Measurements from ENCODE around the gene CARTPT.

Gene CARTPT

GRCh38 chr5:71719063-71719964 is at the start of gene CARTPT:
Gene CARTPT (plus strand): TSS chr5:71719275. CDS start chr5:71719294, 19 bp downstream.
- no peak for DNase-seq

- DNase-seq = no peak
Observed at GRCh38 chr5:71677977-71678376, 41.1 kb upstream of the CARTPT start.

GRCh38 chr5:71679714-71680113 is 39.4 kb upstream of the CARTPT start:
- no peak for DNase-seq

DNA sequence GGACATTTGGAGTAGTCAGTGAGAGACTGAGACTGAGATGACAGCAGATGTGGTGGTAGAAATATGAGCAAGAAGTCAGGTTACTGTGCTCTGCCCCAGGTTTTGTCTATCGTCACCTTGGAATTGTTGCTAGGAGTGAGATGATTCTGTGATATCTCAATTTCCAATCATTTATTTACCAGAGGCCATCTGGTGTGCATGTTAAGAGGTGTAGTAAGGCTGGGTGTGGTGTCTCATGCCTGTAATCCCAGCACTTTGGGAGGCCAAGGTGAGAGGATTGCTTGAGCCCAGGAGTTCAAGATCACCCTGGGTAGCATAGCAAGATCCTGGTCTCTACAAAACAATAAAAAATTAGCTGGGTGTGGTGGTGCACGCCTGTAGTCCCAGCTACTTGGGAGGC is 38.6 kb upstream of the CARTPT start:
- no peak for DNase-seq

DNA sequence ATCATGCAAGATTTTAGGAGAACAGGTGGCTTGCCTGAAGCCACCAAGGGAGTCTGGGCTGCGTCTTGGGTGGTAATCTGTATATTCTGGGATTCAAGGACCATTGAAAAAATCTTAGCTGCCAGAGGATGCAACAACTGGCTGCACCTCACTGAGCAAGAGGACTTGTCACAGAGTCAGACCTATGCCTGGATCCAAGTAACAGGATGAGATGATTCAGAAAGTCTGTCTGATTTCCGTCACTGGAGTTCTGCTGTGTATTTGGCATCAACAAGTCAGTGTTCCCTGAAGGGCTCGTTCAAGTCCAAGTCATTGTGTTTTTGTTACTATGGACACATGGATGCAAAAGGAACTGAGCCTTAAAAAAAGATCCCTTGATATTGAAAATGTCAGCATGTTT is 37.8 kb upstream of the CARTPT start:
- DNase-seq = no peak

DNA sequence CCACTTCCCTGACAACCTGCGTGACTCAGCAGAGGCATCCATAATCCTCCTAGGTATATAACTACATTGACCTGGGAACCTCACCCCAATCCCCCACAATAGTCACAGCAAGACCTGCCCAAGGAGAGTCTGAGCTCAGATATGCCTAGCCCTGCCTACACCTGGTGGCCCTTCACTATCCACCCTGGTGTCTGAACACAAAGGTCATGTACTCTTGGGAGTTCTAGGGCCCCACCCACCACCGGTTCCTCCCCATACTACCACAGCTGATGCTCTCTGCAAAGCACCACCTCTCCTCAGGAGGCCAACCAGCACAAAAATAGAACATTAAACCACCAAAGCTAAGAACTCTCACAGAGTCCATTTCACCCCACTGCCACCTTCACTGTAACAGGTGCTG is 34.8 kb upstream of the CARTPT start:
- DNase-seq = no peak

DNA sequence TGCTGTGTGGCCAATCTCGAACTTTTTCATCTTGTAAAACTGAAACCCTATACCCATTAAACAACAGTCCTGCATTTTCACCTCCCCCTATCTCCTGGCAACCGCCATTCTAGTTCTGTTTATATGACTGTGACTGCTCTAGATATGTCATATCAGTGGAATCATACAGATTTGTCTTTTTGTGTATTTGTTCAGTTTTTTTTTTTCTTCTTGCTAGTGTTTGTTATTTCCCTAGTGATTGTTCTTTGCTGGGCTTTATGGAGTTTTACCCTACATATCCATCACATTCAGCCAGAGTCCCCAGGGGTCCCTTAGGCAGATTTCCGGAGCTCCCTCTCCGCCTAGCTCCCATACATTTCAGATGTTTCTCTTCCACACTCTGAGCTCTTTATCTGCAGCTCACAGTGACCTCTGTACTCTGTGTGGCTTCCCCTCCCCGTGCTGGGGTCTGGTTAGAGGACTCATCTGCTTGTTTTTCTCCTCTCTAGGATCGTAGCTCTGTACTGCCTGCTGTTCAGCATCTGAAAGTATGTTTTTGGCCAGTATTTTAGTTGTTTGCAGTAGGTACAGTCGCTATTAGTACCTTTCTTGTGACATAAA is 25.1 kb upstream of the CARTPT start:
- no peak for DNase-seq

GRCh38 chr5:71695071-71695470 is 24.0 kb upstream of the CARTPT start:
- no peak for DNase-seq

- no peak for DNase-seq
Observed at GRCh38 chr5:71695595-71695994, 23.5 kb upstream of the CARTPT start.

DNA sequence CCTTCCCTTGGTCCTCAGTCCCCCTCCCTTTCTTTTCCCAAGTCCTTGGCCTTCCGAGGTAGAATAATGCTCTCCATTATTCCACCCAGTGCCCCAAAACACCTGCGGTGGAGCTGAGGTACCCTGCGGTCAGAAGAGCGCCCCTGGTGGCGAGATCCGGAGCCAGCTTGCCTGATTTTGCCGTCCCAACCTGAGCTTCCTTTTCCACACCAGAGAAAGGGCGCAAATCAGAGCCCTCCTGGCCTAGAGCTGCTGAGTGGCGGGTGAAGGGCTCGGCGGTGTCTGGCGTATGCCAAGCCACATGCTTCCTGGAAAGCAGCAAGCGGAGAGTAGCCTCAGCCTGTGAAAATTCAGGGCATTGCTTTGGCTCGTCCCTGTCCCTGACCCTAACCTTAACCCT is 21.1 kb upstream of the CARTPT start:
- no peak for DNase-seq

- DNase-seq = no peak
Observed at GRCh38 chr5:71699233-71699632, 19.8 kb upstream of the CARTPT start.

GRCh38 chr5:71699751-71700150 is 19.3 kb upstream of the CARTPT start:
- no peak for DNase-seq

DNA sequence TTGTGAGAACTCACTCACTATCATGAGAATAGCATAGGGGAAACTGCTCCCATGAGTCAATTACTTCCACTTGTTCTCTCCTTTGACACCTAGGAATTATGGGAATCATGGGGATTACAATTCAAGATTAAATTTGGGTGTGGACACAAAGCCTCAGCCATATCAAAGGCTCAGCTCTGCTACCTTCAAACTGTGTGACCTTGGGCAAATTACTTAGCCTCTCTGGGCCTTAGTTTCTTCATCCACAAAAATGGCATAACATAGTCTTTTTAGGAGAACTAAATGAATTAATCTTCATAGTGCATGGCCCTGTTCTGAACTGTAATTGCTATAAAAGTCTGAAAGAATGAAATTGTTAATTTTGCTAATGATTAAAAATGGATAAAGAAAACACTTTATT is 18.3 kb upstream of the CARTPT start:
- no peak for DNase-seq

- no peak for DNase-seq
Observed at GRCh38 chr5:71701407-71701806, 17.7 kb upstream of the CARTPT start.

DNA sequence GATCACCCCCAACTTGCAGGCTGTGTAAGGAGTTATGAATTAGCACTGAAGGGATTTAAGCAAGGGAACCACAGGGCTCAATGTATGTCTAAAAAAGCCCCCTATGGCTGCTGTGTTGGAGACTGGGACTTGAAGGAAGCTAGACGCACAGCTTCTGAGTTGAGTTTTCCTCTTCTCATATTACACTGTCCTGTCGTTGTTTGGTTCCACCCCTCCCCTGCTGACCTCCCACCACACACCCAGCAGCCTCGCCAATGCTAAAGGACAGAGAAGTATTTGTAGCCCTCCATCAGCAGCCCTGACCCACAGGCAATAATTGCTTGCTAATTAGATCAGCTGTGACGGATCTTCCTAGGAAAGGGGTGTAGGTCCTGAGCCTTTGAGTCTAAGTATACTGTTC is 15.1 kb upstream of the CARTPT start:
- DNase-seq = no peak

DNA sequence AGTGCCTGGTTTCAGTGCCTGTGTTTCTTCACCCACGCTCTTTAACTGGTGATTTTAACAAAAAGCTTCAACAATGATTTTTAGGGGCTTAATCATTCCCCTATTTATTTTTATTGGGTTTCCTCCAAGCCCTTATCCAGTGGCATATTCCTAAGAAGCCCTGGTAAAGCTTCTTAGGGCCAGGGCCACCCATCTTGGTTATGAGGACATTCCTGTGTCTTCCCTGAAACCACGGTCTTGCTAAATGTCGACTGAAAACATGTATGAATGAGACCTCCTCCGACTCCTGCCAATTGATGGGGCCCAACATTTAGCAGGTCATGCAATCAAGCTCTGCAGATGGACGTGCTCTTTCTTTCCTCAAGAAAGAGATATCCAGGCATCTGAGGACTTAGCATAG is 13.7 kb upstream of the CARTPT start:
- DNase-seq = no peak

GRCh38 chr5:71706906-71707305 is 12.2 kb upstream of the CARTPT start:
- no peak for DNase-seq

DNA sequence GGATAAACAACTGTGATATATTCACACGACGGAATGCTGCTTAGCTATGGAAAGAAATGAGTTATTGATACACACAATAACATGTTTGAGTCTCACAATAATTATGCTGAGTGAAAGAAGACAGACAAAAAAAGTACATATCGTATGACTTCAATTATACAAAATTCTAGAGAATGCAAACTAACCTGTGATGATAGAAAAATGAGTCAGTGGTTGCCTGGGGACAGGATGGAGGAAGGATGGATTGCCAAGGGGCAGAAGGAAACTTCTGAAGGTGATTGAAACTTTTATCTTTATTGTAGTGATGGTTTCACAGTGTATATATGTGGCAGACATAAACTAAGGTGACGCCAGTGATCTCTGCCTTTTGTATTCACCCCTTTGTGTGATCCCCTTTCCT is 7.5 kb upstream of the CARTPT start:
- no peak for DNase-seq

- DNase-seq = no peak
Observed at GRCh38 chr5:71714911-71715310, 4.2 kb upstream of the CARTPT start.

DNA sequence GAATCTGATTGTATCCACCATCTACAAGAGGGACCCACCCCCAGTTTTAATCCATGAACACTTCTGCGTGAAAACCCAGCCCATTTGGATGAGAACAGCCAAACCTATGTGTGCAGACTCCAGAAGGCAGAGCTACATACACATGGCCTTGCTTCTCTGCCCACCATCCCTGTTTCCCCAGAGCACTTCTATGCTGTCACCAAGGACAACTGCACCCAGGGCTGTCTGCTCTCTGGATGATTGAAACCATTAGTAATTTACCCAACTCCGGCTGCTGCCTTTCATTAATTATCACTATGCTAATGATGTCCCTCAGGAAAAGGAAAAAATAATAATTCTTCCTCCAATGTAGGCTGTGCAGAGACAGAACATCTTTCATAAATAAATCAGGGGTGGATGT is 8.9 kb downstream of the CARTPT start:
- DNase-seq = no peak

- no peak for DNase-seq
Observed at GRCh38 chr5:71731015-71731414, 11.9 kb downstream of the CARTPT start.

DNA sequence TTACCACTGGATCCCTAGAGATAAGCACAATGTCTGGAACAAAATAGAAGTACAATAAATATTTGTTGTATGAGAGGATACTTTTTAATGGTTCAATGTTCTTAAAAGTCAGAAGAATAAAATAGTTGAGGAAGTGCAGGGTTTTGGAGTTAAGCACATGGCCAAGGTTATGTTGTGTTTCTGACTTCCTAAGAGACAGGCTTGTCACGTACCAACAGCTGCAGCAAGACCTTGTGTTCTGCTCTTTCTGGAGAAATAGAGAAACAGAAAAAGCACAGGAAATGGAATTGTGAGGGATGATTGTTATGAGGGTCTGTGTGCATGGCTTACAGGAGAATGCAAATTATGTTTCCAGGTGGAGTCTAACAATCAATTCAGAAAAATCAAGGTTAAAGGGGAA is 12.9 kb downstream of the CARTPT start:
- no peak for DNase-seq

- DNase-seq = no peak
Observed at GRCh38 chr5:71734141-71734540, 15.1 kb downstream of the CARTPT start.

- no peak for DNase-seq
Observed at GRCh38 chr5:71737931-71738539, 19.0 kb downstream of the CARTPT start.

Data from DMS153 (cell line).